22Rv1 (cell line): ENCODE measurements around the gene KASH5.

ENCODE experiments used
- CTCF ChIP-seq: fragments of 450-650 bp; IDR thresholded peaks from 2 replicates; pipeline ENCODE4 v1.5.1; 2017; ENCODE audit warnings: mild to moderate bottlenecking
- ZFX ChIP-seq: fragments of 450-650 bp; IDR thresholded peaks from 2 replicates; pipeline ENCODE4 v1.6.1; 2017; ENCODE audit warnings: antibody characterized with exemption, borderline replicate concordance

GRCh38 chr19:49427339-49427738 lies 39.3 kb downstream of the KASH5 start:
- TF ChIP-seq CTCF (no peak), ZFX (no peak)
